GM19463 (cell line): ENCODE data around the gene PCDHA5.

ENCODE experiments used
- ATAC-seq: cut with Tn5 transposase; IDR thresholded peaks from one replicate; pipeline ENCODE4 v1.9.1; 2021; ENCODE audit warnings: mild to moderate bottlenecking, moderate library complexity; ENCODE audit not compliant: unreplicated experiment

PCDHA5 gene

DNA sequence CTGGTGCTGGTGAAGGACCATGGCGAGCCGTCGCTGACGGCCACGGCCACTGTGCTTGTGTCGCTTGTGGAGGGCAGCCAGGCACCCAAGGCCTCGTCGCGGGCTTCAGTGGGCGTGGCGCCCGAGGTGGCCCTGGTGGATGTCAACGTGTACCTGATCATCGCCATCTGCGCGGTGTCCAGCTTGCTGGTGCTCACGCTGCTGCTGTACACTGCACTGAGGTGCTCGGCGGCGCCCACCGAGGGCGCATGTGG lies 36.5 kb downstream of the PCDHA5 start:
- ATAC-seq: no peak

DNA sequence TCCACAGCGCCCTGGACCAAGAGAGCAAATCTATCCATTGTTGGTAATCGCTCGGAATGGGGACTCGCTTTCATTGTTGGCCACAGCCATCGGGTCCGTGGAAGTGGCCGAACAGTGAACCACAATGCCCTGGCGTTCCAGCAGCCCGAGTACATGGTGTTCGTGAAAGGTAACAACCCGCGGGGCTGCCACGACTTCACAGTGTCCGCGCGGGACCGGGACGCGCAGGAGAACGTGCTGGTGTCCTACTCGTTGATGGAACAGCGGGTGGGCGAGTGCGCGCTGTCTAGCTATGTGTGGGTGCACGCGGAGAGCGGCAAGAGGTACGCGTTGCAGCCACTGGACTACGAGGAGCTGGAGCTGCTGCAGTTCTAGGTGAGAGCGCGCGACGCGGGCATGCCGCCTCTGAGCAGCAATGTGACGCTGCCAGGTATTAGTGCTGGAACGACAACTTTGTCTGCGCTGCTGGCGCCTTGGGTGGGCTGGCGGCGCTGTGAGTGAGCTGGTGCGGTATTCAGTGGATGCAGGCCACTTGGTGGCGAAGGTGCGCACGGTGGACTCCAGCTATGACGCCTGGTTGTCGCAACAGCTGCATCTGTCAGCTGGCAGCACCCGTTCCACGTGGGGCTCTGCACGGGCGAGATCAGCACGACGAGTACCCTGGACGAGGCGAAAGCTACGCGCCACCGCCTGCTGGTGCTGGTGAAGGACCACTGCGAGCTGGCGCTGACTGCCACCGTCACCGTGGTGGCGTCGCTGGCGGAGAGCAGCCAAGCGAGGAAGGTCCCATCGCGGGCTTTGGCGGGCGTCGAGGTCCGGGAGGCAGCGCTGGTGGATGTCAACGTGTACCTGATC lies 41.3 kb downstream of the PCDHA5 start:
- no peak for ATAC-seq

DNA sequence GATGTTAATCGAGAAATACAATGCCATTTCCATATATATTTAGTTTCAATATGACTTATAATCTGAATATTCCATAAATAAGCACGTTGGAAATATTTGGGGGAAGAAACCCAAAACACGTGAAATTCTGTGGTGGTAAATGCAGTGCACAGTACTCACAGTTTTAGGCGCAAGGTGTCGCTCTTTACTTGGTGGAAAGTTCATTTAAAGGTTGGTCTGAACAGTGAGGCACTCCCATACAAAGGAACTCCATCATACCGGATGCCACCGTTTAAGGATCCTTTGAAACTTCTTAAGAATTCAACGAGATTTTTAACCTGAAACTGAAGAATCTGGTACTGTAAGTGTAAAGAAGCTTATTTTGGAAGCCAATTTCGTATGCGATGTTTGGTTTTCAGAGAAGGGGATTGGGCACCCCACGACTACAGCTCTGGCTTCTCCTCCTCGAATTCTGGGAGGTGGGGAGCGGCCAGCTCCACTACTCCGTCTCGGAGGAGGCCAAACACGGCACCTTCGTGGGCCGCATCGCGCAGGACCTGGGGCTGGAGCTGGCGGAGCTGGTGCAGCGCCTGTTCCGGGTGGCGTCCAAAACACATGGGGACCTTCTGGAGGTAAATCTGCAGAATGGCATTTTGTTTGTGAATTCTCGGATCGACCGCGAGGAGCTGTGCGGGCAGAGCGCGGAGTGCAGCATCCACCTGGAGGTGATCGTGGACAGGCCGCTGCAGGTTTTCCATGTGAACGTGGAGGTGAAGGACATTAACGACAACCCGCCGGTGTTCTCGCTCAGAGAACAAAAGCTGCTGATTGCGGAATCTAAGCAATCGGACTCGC lies 47.5 kb downstream of the PCDHA5 start, which contains the start of gene PCDHA11:
TSS of gene PCDHA11 (plus strand) at position 237 of the 834 bp plus-strand sequence. CDS start at position 384, 147 bp downstream.
- no peak for ATAC-seq

DNA sequence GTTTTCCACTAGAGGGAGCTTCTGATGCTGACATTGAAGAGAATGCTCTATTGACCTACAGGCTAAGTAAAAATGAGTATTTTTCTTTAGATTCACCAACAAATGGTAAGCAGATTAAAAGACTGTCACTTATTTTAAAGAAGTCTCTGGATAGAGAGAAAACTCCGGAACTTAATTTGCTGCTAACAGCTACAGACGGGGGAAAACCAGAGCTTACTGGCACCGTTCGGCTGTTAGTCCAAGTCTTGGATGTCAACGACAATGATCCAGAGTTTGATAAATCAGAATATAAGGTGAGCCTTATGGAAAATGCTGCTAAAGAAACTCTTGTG lies 48.1 kb downstream of the PCDHA5 start:
- ATAC-seq: no peak

DNA sequence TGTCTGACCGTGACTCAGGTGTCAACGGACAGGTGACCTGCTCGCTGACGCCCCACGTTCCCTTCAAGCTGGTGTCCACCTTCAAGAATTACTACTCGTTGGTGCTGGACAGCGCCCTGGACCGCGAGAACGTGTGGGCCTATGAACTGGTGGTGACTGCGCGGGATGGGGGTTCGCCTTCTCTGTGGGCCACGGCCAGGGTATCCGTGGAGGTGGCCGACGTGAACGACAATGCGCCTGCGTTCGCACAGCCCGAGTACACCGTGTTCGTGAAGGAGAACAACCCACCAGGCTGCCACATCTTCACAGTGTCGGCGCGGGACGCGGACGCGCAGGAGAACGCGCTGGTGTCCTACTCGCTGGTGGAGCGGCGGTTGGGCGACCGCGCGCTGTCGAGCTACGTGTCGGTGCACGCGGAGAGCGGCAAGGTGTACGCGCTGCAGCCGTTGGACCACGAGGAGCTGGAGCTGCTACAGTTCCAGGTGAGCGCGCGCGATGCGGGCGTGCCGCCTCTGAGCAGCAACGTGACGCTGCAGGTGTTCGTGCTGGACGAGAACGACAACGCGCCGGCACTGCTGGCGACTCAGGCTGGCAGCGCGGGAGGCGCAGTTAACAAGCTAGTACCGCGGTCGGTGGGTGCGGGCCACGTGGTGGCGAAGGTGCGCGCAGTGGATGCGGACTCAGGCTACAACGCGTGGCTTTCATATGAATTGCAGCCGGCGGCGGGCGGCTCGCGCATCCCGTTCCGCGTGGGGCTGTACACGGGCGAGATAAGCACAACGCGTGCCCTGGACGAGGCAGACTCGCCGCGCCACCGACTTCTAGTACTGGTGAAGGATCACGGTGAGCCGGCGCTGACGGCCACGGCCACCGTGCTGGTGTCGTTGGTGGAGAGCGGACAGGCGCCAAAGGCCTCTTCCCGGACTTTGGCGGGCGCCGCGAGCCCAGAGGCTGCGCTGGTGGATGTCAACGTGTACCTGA lies 49.1 kb downstream of the PCDHA5 start:
- ATAC-seq: no peak
